ENCODE results near the gene BCL2L15.

- TF ChIP-seq, protein P1, sequence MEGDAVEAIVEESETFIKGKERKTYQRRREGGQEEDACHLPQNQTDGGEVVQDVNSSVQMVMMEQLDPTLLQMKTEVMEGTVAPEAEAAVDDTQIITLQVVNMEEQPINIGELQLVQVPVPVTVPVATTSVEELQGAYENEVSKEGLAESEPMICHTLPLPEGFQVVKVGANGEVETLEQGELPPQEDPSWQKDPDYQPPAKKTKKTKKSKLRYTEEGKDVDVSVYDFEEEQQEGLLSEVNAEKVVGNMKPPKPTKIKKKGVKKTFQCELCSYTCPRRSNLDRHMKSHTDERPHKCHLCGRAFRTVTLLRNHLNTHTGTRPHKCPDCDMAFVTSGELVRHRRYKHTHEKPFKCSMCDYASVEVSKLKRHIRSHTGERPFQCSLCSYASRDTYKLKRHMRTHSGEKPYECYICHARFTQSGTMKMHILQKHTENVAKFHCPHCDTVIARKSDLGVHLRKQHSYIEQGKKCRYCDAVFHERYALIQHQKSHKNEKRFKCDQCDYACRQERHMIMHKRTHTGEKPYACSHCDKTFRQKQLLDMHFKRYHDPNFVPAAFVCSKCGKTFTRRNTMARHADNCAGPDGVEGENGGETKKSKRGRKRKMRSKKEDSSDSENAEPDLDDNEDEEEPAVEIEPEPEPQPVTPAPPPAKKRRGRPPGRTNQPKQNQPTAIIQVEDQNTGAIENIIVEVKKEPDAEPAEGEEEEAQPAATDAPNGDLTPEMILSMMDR (IDR thresholded peaks at IDR 0.05): no peak
- no peak for TF ChIP-seq POLR2AphosphoS5 (IDR thresholded peaks at IDR 0.05; ENCODE audit: low read depth, low read length)
These were observed 11.7 kb downstream of the BCL2L15 start for GRCh38 chr1:113875714-113876113.

All from Panc1 (cell line).